HG02763 (cell line): ENCODE results near the gene EXOC3.

Experiments used
- ATAC-seq: cut with Tn5 transposase; IDR thresholded peaks from one replicate; pipeline ENCODE4 v1.9.1; 2021; ENCODE audit warnings: mild to moderate bottlenecking, moderate library complexity; ENCODE audit not compliant: unreplicated experiment

The EXOC3 gene

DNA sequence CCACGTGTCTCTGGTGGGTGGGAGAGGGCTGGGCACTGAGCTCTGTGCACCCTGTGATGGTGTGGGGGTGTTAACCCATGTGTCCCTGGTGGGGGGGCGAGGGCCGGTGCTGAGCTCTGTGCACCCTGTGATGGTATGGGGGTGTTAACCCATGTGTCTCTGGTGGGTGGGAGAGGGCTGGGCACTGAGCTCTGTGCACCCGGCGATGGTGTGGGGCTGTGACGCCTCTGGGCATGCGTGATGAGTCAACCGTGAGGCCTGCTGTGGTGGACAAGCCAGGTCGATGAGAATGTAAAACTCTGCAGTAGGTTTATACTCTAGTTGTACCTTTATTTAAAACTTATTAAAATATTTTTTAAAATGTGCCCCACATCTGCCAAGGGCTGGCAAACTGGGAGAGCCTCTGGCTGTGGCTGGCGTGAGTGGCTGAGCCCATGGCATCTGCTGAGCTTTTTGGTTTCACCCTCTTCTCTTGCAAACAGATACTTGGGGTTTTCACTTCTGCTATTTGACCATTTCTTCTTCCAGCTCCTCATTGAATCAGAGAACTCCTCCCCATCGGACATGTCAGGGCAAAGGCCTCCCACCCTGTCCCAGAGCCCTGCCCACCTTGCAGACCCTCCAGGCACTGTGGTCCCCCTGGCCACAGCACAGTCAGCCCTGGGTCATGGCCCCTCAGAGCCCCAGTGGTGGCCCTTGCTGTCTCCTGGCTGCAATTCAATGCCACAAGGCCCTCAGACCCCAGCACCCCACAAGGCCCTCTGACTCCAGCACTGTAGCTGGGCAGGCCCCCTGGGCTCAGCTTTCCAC is 18.5 kb upstream of the EXOC3 start:
- ATAC-seq = peak; percentile 81

DNA sequence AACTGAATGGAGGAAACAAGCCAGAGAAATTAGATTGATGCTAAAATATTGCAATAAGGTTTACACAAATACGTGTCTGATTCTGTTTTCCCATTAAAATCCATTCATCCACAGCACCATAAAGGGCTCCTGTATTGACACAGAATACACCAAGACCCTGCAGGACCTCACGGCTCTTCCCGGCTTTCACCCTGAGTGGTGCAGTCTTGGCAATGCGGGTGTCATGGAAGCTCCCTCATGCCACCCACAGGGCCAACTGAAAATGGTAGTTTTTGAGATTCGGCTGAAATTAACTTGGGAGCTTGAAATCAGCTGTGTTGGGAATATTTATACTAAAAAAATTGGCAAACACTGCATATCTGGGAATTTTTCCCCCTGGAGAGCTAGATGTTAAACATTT is 17.3 kb upstream of the EXOC3 start:
- ATAC-seq = no peak

GRCh38 chr5:426392-426976 is 16.5 kb upstream of the EXOC3 start:
- ATAC-seq = no peak

- ATAC-seq = no peak
These were observed 15.4 kb upstream of the EXOC3 start for GRCh38 chr5:427415-428087.

GRCh38 chr5:428219-428618 is 14.8 kb upstream of the EXOC3 start:
- ATAC-seq = no peak

- ATAC-seq = no peak
These were observed 14.1 kb upstream of the EXOC3 start for GRCh38 chr5:428754-429452.

DNA sequence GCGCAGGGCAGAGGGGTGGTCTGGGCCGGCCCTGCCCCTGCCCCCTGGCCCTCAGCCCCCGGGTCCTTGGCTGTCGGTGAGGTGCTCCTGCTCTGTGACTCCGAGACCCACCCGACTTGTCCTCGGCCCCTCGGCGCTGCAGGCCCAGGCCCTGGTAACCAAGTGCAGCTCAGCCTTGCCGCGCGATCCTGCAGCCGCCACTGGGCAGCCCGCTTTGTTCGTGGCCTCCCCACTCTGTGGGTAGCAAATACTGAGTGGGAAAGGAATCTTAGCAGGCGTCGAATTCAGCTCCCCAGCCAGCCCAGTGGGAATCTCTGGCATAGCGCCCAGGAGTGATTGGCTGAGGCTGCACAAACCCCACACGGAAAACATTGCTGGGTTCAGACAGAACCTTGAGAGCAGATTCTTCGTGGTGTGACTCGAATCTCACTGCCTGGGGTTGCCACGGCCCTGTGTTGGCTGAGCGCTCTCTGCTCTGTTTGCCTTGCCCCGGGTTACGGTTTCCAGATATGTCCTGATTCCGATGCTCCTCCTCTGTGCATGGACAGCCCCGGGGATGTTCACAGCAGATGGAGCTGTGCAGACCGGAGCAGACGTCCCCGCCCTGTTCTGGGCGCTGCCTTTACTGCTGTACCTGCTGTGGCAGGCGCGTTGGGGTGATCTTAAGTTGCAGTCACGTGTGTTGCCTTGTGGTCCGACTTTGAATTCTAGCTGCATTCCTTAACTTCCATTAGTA is 13.4 kb upstream of the EXOC3 start:
- ATAC-seq = no peak

DNA sequence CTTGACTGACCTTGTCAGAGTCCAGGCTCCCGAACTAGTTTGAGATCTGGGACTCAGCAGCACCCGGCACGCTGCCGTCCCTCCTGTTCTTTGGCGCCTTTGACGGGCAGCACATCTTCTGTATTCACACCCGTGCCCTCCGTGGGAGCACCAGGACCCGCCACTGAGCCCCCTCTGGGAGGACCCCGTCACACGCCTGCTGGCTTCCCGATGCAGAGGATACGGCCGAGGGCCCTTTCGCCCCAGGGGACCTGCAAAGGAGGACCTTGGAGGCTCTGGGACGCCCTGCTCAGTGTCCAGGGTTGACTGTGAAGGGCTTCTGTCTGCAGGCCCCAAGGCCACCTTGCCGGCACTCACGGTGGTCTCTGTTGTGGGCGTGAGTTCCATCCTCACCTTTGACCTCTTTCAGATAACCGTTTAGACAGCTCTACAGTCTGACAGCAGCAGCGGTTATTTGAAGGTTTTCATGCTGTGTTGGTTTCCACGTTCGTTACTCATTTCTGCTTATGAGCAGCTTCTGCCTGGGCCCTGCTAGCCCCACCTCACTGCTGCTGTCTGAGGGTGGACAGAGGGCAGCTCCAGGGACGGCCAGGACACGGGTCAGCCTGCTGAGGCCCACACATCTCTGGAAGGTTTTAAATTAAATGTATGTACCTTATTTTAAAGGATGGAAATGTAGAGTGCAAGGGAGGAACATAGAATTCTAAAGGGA is 12.6 kb upstream of the EXOC3 start:
- ATAC-seq = no peak

DNA sequence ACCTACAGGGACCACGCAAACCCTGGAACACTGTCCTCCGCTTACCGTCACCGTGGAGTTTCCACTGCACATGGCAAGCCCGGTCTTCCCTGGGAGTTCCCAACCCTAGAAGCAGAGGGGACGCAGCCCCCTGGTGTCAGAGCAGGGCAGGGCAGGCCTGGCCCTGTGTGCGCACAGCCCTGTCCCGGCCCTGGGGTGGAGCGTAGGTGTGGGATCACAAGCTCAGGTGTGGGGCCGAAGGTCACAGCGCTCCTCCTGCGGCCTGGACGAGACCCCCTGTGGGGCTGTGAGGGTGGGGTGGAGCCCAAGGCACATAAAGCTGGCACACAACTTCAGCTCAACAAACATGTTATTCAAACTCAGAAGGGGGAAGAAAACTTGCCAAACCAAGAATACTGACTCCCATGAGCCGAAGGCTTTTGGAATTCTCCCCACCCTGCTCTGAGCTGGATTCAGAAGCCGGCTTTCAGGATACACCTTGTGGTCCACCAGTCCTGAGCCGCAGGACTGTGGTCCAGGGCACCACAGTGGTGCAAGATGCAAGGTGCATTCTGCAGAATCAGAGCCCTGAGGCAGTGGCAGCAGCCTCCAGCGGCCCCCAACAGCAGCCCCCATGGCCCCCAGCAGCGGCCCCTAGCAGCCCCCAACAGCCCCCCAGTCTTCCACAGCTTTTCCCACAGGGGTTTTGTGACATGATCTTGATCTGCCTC is 11.8 kb upstream of the EXOC3 start:
- ATAC-seq = peak; percentile 88

- ATAC-seq = no peak
These were observed 11.3 kb upstream of the EXOC3 start for GRCh38 chr5:431711-432050.

- no peak for ATAC-seq
These were observed 10.6 kb upstream of the EXOC3 start for GRCh38 chr5:432201-432927.

GRCh38 chr5:432928-433791 is 9.8 kb upstream of the EXOC3 start:
- no peak for ATAC-seq

DNA sequence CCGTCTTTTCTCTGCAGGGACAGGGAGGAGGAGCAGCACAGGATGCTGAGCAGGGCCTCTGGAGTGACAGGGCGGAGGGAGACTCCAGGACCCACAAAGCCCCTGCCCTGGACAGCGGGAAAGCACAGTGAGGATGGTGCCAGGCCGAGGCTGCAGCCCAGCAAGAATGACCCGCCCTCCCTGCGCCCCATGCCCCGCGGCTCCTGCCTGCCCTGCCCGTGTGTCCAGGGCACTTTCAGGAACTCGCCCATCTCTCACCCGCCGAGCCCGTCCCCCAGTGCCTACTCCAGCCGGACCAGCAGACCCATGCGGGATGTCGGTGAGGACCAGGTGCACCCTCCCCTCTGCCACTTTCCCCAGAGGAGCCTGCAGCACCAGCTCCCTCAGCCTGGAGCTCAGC is 9.1 kb upstream of the EXOC3 start:
- no peak for ATAC-seq

- ATAC-seq = no peak
These were observed 8.4 kb upstream of the EXOC3 start for GRCh38 chr5:434443-435146.

DNA sequence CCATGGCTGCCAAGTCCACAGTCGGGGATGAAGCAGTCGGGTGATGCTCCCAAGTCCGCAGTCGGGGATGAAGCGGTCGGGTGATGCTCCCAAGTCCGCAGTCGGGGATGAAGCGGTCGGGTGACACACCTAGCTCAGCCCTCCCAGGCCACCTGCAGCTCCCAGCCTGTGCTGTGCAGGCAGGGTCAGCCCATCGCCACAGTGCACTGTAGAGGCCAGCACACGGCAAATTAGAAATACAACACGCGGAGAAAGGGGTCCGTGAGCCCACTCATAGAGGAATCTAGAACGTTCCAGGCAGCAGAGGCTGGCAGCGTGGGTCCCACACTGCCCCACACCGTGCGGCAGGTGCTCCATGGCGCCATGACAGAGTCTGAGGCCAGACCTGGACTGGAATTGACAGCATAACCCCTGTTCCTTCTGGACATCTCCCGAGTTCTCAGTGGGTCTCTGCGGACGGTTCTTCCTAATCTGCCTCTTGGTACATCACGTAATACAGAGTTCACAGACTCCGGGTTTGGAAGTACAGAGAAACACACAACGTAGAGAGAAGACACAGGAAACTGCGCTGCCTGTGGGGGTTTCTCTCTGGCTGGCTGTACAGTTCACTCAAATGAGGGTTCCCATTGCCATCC is 7.7 kb upstream of the EXOC3 start:
- no peak for ATAC-seq

DNA sequence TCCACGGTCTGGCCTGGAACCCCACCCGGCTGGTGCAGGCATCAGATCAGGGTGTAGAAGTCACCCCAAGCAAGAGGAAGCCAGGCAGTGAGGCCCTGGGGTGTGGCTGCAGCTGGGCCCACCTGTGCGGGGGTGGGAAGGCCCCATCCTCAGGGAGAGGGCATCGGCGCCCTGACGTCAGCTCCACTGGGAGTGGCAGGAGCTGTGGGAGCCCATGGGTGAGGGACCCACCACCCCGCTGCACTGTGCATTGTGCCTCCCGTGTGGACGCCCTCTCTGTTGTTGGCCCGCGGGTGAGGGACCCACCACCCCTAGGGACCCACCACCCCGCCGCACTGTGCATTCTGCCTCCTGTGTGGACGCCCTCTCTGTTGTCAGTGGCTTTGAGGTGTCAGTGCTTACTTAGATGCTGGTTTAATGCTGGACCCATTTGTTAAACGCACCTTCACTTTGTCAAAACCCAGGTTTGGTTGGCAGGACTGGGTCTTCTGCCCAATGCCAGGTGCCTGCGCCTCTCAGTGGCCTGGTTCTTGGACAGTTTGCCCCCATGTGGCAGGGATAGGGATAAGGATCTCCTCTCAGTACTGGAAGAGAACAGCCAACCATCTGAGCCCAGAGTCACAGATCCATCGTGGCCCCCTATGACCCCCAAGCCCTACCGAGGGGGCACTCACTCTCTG is 6.9 kb upstream of the EXOC3 start:
- ATAC-seq = no peak

DNA sequence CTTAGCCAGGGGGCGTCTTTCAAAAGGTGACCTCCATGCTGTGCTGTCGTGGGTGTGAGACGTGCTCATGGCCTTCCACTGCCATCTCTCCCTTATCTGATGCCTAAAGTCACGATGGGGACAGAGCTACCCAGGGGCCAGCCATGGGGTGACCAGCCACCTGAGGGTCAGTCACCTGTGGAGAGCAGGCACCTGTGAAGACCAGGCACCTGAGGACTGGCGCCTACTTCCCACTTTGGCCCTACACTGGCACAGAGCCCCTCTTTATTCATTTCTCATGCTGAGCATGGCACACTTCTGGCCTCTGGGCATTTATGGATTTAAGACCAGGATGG is 6.4 kb upstream of the EXOC3 start:
- ATAC-seq = no peak
